Neutrophil (primary cell): ENCODE measurements around the gene PRDM1.

Experiments
- H3K27ac ChIP-seq: fragments of 200-600 bp; sonication (generic); 2 replicates; pipeline ENCODE4 v1.5.1; 2016; ENCODE audit warnings: mild to moderate bottlenecking, moderate library complexity
- H3K27me3 ChIP-seq: fragments of 200-600 bp; sonication (generic); 2 replicates; pipeline ENCODE4 v1.6.0; 2016; ENCODE audit warnings: mild to moderate bottlenecking
- H3K36me3 ChIP-seq: fragments of 200-600 bp; sonication (generic); 2 replicates; pipeline ENCODE4 v1.5.1; 2017
- H3K4me1 ChIP-seq, 2 experiments: fragments of 200-600 bp in 1 of 2; sonication (generic) in 1 of 2; 1 replicate in 1 of 2; 2 replicates in 1 of 2; pipeline versions ENCODE4 v1.5.1 to v1.6.1; 2013 to 2016; ENCODE audit warnings: low read depth in 1 of 2, low read length in 1 of 2, mild to moderate bottlenecking in 1 of 2, moderate library complexity in 1 of 2; ENCODE audit not compliant: control insufficient read depth in 1 of 2, insufficient read depth in 1 of 2
- H3K4me3 ChIP-seq, 2 experiments: fragments of 200-600 bp in 1 of 2; sonication (generic) in 1 of 2; 1 replicate in 1 of 2; 2 replicates in 1 of 2; pipeline ENCODE4 v1.5.1; 2013 to 2016; ENCODE audit warnings: low read depth in 1 of 2, low read length in 1 of 2, mild to moderate bottlenecking in 1 of 2, moderate library complexity in 1 of 2
- H3K9me3 ChIP-seq: fragments of 200-600 bp; sonication (generic); 2 replicates; pipeline ENCODE4 v1.5.1; 2016
- TF ChIP-seq, protein P1 (sequence below): fragments of 200-600 bp; sonication (generic); IDR thresholded peaks from 2 replicates; pipeline ENCODE4 v1.5.1; 2016; ENCODE audit warnings: antibody characterized with exemption

The PRDM1 gene

DNA sequence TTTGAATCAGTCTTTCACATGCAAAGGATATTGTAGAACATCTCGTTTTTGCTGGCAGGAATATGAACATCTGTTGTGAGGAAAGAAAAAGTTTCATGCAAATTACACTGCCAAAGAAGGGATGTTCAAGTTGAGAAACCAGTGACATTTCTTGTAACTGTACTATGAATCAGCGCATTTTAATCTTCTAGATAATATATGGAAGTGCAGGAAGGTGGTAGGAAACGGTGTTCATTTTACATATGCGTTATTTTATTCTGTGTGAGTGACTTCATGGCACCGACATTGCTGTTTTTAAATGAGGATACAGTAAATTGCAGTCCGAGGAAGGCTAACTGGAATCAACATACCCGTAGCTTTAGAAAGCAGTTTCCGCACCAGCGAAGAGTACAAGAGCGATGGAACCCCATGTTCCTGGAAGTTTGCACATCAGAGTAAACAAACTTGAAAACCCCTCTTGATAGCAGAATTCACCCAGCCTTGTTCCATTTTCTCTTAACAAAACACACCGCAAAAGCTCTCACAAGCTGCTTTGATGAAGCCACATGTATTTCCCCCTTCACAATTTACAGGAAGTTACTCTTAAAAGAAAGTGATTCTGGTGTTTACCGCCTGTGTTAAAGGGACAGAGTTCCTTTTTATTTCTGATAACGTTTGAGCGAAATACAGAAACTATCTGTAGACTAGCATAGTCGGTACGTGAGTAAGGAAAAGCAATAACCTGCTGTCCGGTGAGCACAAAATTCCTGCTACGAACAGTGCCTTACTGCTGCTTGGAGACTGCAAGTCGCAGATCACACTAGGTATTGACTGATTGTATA is 11.5 kb downstream of the PRDM1 start:
- H3K27me3 ChIP-seq, result no peaks in the 10 kb centered on the region
- H3K27ac ChIP-seq, result peak overlapping the region; percentile 96
- peaks cover 14% of the 10 kb centered on the region for H3K36me3 ChIP-seq
- H3K9me3 ChIP-seq, result no peaks in the 10 kb centered on the region
- H3K4me1 ChIP-seq, result peaks cover 31 to 33% of the 10 kb centered on the region in 2 experiments
- H3K4me3 ChIP-seq, result peak overlapping the region; percentile 69 to 82
- TF ChIP-seq, protein P1, sequence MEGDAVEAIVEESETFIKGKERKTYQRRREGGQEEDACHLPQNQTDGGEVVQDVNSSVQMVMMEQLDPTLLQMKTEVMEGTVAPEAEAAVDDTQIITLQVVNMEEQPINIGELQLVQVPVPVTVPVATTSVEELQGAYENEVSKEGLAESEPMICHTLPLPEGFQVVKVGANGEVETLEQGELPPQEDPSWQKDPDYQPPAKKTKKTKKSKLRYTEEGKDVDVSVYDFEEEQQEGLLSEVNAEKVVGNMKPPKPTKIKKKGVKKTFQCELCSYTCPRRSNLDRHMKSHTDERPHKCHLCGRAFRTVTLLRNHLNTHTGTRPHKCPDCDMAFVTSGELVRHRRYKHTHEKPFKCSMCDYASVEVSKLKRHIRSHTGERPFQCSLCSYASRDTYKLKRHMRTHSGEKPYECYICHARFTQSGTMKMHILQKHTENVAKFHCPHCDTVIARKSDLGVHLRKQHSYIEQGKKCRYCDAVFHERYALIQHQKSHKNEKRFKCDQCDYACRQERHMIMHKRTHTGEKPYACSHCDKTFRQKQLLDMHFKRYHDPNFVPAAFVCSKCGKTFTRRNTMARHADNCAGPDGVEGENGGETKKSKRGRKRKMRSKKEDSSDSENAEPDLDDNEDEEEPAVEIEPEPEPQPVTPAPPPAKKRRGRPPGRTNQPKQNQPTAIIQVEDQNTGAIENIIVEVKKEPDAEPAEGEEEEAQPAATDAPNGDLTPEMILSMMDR, result no peak

DNA sequence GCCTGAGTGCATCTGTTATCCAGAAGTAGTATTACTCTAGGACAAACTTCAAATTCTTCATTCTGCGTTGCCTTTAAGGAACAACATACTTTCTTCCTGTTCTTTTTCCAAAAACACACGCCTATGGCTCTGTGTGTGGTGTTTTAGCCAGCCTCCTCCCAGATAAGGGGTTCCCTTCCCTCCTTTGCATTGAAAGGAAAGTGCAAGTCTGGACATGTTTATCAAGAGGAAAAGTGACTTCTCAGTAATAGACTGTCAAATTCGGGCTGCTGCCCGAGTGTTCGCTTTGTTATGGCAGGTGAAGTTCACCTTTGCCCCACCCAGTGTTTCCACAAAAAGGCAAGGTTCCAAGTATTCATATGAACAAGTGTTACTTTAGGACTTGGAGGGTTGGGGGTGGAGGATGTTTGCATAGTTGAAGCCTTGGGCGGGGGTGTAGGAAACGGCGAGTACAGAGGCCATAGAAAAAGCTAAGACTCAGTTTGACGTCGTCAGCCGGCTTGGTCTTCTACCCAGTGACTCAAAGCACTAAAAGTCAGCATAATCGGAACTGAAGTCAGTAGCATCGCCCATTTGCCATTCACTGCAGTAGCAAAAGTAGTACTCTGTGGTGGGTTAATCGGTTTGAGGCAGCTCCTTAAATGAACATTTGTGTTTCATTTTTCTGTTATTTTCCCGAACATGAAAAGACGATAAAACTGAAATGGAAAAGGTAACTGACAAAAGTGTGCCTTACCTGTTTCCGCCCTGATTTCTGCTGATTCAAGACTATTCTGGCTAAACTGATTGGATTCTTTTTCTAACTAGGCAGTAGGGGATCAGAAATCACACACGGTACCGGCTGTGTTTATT is 12.5 kb downstream of the PRDM1 start:
- peaks cover 14% of the 10 kb centered on the region for H3K36me3 ChIP-seq

DNA sequence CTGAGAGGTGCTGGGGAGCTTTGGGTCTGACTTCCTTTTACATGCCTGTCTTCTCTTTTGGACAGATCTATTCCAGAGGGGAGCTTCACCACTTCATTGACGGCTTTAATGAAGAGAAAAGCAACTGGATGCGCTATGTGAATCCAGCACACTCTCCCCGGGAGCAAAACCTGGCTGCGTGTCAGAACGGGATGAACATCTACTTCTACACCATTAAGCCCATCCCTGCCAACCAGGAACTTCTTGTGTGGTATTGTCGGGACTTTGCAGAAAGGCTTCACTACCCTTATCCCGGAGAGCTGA is 13.1 kb downstream of the PRDM1 start:
- TF ChIP-seq, protein P1, result no peak
- peaks cover 33 to 39% of the 10 kb centered on the region in 2 experiments for H3K4me1 ChIP-seq
- H3K27me3 ChIP-seq, result no peaks in the 10 kb centered on the region
- peak overlapping the region in 1 of 2 experiments; percentile 82 for H3K4me3 ChIP-seq
- peak overlapping the region; percentile 96 for H3K27ac ChIP-seq
- H3K36me3 ChIP-seq, result peaks cover 14% of the 10 kb centered on the region
- no peaks in the 10 kb centered on the region for H3K9me3 ChIP-seq

More for the DNA sequence above, 12.5 kb downstream of the PRDM1 start:
- Histone ChIP-seq H3K4me1 (peaks cover 33 to 36% of the 10 kb centered on the region in 2 experiments), H3K4me3 (peak overlapping the region; percentile 69 to 82), H3K27ac (peak overlapping the region; percentile 96), H3K9me3 (no peaks in the 10 kb centered on the region), H3K27me3 (no peaks in the 10 kb centered on the region)
- TF ChIP-seq, protein P1, result no peak

DNA sequence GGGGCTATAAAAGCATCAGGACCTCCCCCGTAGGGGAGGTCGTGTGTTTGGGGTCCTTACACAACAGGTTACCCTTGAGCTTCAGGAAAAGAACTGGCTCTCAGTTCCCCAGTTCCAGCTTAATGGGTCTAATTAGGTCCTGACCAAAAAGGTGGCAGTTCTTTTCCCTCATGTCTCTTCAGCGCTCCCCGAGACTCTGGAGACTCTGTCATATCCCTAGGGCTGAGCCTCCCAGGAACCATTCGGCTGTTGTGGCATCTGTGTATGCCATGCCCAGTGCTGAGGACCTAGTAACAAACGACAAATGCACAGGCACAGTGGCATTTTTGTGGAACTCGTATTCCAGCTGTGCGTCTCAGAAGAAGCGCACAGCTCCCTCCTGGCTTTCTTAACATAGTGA is 14.6 kb downstream of the PRDM1 start:
- Histone ChIP-seq H3K36me3 (peaks cover 22% of the 10 kb centered on the region), H3K9me3 (no peaks in the 10 kb centered on the region), H3K27me3 (no peaks in the 10 kb centered on the region), H3K4me3 (no peak overlapping the region), H3K27ac (no peak overlapping the region), H3K4me1 (peaks cover 33 to 39% of the 10 kb centered on the region in 2 experiments)
- TF ChIP-seq, protein P1, result no peak

DNA sequence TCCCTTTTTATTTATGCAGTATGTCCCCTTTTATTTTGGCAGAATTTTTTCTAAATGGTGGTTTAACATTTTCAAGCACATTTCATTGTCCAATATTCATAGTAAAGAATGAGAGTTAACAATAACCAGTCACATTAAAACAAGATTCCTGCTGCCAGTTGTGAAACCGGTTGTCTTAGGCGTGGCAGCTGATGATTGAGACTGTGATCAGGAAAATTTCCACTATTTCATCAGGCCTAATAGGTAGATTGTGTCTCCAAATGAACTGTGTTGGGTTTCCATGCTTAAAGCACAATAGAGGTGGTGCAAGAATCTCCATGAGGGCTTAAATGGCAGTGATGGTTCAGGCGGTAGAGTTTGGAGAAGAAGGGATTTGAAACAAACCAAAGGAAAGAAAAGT is 15.3 kb downstream of the PRDM1 start:
- peaks cover 29 to 36% of the 10 kb centered on the region in 2 experiments for H3K4me1 ChIP-seq
- peaks cover 26% of the 10 kb centered on the region for H3K36me3 ChIP-seq
- no peak overlapping the region for H3K4me3 ChIP-seq
- no peaks in the 10 kb centered on the region for H3K27me3 ChIP-seq
- TF ChIP-seq, protein P1, result no peak
- no peaks in the 10 kb centered on the region for H3K9me3 ChIP-seq
- H3K27ac ChIP-seq, result no peak overlapping the region
